Measurements from ENCODE around the gene SS18L1.

The SS18L1 gene

GRCh38 chr20:62216636-62217566 lies 73.3 kb downstream of the SS18L1 start:
- DNase-seq = no peak

GRCh38 chr20:62217913-62218773 lies 74.6 kb downstream of the SS18L1 start:
- no peak for DNase-seq

DNA sequence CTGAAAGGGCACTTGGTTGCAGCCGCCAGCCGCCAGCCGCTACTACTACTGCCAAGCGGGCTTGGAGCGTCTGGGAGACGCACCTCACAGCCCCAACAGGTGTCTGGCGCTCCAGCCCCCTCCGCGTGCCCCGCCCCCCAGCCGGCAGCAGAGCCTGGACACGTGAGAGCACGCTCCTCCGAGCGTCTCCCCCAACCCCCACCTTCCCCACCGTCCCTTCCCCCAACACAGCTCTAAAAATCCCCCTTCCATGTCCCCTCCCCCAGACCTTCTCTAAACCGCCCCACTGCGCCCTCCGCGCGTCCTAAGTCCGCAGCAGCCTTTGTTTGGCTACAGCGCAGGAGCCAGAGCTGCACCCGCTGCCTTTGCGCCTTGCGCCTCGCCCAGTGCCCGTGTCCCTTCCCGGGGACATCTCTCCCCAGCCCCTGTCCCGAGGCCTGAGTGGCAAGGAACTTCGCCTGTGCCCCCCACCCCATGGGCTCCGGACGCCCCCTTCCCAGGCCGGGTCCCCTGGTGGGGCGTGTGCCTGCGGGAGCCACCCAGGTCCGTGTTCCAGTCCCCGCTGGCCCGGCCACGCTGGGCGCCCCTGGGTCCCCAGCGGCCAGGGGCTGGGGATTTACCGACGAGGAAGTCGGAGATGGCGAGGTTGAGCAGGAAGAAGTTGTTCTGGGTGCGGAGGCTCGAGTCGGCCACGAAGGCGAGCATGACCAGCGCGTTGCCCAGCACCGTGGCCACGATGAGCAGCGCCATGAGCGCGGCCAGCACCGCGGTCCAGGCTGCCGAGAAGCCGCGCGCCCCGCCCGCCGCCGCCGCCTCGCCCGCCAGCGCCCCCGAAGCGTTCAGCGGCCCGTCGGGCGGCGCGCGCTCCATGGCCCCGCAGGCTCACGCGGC lies 75.8 kb downstream of the SS18L1 start:
- DNase-seq = no peak

- DNase-seq = no peak
Observed at GRCh38 chr20:62219992-62220665, 76.6 kb downstream of the SS18L1 start, which contains the start of gene HRH3. Gene HRH3 (minus strand): TSS chr20:62220278. CDS start chr20:62219970, 308 bp downstream.

- DNase-seq = no peak
Observed at GRCh38 chr20:62220666-62221568, 77.3 kb downstream of the SS18L1 start.

DNA sequence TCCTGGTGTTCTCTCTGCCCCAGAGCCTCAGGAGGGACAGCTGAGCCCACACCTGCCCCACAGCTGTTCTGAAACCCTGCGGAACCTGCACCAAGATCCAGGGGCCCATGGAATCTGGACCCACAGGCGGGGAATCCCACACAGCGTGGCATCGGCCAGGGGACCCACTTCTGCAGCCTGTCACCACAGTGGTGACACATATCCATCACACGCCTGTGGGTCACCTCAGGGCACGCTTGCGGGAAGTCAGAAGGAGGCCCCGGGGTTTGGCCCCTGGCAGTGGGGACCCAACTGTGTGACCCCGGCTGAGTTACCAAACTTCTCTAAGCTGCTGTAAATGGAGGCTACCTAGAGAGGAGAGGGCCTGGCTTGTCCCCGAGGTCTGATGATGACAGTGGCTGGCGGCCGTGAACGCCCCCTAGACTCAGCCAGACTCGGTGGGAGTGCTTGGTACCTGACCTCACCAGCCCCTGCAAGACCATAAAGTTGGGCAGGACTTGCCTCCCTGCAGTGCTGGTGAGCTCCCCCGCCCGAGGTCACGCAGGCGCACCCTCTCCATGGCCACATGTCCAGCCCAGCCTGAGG lies 78.8 kb downstream of the SS18L1 start:
- DNase-seq = no peak

DNA sequence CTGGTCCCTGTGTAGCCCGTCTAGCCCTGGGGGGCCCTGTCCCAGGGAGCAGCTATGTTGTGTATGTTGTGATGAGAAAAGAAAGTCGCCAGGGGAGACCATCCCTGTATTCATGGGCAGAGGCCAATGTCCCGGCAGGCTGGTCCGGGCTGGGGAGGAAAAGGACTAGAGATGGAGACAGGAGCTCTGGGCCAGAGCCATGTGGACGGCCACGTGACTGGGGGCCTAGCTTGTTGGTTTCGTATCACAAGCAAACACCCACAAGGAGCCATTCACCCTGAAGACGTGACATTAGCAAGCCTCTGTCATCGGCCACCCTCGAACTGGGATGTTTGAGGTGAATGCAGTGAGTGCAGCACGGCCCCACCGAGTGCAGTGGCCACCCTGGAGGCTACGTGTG lies 79.4 kb downstream of the SS18L1 start:
- no peak for DNase-seq

DNA sequence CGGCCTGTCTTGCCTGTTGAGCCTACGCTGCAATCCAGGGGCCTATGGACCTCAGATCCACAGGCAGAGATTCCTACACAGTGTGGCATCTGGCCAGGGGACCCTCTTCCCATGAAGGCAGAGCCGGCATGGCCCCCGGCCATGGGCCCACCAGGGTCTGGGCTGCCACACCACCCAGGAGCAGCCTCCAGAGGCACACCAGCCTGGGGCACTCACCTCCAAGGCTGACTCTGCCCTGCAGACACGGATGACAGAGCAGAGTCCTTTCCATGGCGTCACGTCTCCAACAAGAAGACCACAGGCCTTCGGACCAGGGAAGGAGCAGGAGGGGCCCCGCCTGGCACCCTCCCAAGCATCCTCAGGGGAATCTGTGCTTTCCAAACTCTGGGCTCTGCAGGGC lies 80.0 kb downstream of the SS18L1 start:
- DNase-seq = no peak

DNA sequence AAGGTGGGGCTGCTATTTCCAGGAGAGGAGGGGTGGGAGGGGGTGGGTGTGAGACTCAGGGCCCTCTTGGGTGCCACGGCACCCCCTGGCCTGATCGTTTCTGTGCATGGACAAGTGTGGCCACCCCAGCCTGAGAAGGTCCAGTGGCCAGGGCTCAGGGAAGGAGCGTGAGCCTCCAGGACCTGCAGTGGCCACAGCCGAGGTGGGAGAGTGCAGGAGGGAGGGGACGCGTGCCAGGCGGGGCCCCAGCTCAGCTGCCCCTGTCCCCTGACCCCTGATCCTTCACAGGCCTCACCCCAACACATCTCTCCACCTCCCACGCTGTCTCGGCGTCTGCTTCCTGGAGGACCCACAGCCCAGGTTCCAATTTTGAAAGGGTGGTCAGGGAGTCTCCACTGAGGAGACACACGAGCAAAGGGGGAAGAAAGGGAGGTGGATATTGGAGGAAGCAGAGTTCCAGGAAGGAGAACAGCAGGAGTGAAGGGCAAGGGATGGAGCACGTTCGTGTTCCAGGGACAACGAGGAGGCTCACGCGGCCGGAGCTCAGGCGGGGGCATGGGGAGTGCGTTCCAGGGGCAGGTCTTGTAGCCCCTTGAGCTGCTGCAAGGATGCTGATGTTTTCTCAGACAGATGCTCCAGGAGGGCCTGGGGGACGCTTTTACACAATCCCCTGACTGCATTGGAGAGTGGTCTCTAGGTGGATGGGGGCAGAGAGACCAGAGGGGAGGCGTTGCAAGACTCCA lies 80.7 kb downstream of the SS18L1 start:
- no peak for DNase-seq

DNA sequence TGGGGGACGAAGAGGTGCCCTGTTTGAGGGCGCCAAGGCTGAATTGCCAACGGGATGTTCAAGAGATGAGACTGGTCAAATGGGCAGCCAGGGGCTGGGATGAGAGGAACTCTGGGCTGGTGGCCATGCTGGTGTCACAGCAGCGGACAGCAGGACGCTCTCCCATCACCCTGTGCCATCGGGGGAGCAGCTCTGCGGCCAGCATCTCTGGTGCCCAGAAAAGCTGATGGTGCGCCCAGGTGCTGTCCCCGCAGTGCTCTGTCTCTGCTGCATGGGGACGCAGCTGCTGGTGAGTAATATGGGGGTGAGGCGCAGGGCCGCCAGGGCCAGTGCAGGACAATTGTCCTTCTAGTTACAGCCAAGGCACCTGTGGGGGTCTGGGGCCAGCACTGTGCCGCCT lies 81.5 kb downstream of the SS18L1 start:
- no peak for DNase-seq

DNA sequence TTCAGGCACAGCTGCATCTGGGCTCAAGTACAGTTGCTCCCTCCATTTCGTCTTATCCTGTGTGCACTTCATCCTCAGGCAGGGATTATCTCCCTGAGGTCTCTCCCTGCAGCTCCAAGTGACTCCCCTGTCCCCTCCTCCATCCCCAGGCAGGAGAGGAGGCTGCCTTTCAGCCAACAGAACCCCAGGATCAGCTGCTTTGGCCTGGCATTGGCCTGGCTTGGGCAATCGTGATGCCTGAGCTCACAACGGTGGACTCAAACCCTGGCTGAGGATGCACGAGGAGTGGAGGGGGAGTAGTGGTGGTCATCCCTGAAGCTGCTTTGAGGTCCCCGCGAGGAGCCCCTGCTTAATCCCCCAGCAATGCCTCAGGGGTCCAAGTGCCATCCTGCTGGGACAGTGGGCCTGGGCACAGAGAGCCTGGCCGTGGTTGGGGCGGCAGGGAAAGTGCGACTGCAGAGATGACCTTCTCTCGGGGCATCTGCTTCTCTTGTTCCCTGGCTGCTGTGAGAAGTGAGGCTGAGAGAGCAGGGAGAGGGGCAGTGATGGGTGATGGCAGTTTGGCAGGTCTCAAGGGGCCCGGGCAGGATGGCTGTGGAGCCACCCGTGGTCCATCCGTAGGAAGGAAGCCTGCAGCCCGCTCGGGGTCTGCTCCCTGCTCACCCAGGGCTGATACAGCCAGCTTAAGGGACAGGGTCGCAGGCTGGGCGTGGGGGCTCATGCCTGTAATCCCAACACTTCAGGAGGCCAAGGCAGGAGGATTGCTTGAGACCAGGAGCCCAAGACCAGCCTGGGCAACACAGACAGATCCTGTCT lies 82.5 kb downstream of the SS18L1 start:
- DNase-seq = no peak

DNA sequence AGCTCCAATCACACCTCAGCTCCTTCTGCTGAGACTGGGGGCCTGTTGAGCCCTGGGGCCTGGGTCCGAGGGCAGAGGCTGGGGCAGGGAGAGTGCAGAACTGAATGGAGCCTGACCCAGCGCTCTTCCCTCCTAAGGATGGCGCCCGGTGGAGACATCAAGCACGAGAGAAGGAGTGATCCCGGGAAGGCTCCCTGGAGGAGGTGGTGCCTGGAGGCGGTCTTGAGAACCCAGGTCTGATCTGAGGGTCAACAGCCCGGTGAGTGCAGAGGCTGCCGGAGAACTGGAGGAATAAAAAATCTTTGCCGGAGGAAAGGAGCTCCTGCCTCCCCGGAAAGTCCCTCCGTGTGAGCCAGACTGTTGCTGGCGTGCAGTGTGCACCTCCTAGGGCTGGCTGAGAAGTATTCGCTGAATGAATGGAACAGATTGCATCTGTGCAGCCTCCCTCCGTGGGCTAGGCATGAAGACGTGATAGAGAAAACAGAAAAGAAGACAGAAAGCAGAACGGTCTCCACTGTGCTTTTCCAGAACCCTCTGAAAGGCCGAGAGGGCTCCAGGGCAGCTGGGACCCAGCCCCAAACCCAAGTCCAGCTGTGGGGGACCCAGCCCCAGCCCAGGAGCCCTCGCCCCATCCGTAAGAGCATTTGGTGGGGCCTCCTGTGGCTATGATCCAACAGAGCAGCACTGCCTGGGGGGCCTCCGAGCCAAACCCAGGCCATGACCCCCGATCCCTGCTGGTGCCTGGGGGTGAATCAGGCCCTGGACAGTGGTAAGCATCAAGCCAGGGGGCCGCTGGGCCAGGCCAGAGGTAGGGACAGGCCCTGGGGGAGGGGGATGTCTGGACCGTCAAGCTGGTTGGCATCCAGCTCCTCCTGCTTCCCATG lies 83.4 kb downstream of the SS18L1 start:
- DNase-seq = no peak

- no peak for DNase-seq
Observed at GRCh38 chr20:62227591-62227976, 84.0 kb downstream of the SS18L1 start.

GRCh38 chr20:62227977-62228958 lies 84.7 kb downstream of the SS18L1 start:
- DNase-seq = no peak

DNA sequence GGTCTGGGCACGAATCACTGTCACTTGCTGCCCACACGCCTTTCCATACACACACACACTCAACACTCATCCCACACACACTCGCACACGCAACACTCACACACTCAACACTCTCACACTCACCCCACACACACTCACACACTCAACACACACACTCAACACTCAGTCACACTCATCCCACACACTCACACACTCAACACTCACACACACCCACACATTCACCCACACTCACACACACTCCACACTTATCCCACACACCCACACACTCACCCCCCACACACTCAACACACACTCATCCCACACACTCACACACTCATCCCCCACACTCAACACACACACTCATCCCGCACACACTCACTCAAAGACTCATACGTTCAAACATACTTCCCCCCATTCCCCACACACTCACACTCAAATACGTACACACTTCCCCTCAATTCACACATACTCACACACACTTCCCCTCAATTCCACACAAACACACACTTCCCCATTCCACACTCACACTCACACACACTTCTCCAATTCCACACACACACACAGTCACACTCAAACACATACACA lies 85.5 kb downstream of the SS18L1 start:
- no peak for DNase-seq

- DNase-seq = no peak
Observed at GRCh38 chr20:62229667-62230066, 86.1 kb downstream of the SS18L1 start.
